Stimulated activated CD8-positive, alpha-beta memory T cell treated with anti-CD3 and anti-CD28 coated beads, Interleukin-7, amount 100 ng/mL, for 1 hour (primary cell): ENCODE measurements around the gene ZNF436.
"Not testable (repeated sequence)": the region's sequence is repeated elsewhere in the genome, so short reads cannot be mapped to it uniquely, and the experiment has no call there.

Experiments used
- DNase-seq, 2 donors: peaks; one replicate each; pipeline ENCODE4 v3.0.0-alpha.2; 2020; ENCODE audit warnings: low read depth in 2 of 2

ZNF436 gene

DNA sequence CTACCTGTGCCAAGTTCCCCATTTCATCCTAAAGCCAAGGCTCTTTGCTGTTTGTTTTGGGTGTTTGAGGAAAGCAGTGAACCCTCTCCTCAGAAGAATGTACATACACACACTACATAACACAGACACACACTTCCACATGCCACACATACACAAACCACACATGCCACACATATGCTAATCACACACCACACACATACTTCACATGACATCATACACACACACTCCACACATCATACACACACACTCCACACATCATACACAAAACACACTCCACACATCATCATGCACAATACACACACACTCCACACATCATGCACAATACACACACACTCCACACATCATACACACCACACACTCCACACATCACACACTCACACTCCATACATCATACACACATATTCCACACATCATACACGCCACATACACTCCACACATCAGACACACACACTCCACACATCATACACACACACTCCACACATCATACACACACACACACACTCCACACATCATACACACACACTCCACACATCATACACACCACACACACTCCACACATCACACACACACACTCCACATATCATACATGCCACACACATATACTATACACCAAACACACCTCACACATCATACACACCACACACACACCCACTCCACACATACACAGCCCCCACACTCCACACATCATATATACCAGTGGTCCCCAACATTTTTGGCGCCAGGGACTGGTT lies 22.7 kb upstream of the ZNF436 start:
- no peak for DNase-seq

DNA sequence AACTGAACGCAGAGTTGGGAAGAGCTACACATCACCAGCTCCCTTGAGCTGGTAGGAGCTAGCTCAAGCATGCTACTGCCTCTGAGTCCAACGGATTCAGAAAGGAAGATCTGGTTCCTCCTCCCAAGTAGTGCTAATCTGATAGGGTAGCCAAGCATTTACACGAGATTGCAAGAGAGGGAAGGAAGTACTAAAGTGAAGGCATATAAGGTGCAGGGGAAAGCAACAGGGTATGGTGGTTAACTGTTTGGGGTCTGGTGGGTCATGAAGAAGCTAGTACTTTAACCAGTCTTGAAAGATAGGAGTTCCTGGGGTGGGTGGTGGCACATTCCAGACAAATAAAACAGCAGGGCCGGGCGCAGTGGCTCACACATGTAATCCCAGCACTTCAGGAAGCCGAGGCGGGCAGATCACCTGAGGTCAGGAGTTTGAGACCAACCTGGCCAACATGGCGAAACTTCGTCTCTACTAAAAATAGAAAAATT lies 20.2 kb upstream of the ZNF436 start:
- DNase-seq = no peak

DNA sequence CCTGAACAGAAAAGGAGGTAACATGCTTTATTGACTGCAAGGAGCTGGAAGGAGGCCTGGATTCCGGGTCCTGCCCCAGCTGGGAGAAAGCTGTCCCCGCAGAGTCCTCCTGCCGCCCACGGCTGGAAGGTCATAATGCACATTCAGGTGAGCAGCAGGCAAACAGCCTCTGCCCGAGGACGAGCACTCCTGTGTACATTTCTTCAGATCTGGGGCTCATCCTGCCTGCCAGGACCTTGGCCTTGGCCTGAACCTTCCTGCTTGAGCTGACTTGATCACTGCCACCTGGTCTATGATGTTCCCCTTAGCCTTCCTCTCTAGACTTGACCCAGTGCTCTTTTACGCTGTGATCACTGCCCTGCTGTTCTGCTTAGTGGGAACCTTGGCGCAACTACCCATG lies 17.9 kb upstream of the ZNF436 start:
- no peak for DNase-seq

DNA sequence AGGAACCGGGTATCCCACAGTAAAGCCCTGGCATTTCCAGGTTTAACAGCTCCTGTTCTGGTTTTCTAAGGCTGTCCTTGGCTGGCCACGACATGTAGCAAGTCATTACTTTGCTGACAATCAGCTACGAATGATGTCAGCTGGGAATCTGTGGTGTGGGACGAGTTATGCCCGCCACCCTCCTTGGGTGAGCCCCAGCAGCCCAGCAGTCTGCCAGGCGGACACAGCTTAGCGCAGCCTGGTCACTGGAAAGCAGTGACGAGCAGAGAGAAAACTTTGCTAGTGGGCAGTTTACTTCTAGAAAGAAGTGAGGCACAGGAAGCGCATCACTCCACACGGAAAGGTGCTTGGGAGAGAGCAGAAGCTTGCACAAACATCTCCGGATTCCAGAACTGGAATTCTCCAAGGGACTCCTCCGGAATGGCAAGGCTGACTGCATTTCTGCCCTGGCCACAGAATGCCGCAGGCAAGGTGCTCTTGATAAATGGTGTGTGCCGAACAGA lies 15.5 kb upstream of the ZNF436 start:
- DNase-seq = no peak

DNA sequence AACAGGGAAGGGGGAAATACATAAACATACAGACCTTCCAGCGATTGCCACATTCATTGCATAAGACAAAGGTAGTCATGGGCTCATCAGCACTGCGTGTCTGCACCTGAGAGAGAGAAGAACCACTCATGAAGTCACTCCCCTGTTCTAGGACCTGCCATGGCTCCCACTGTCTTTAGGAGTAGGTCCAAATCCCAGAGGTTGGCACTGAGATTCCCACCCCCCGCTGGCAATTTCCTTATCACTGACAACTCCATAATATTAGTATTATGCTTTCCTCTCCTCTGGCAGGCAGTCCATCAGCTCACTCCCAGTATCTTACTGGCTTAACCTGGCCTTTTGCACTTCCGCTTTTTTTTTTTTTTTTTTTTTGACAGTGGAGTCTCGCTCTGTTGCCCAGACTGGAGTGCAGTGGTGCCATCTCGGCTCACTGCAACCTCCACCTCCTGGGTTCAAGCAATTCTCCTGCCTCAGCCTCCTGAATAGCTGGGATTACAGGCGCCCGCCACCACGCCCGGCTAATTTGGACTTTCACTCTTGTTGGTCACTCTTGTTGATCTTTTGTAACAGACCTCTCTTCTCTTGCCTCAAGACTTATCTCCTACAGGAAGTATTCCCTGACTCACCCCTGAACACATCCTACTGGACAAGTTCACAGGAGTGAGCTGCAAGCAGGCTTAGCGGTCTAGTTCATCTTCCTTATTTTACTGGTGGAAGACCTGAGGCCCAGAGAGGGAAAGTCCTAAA lies 14.8 kb upstream of the ZNF436 start:
- no peak for DNase-seq

DNA sequence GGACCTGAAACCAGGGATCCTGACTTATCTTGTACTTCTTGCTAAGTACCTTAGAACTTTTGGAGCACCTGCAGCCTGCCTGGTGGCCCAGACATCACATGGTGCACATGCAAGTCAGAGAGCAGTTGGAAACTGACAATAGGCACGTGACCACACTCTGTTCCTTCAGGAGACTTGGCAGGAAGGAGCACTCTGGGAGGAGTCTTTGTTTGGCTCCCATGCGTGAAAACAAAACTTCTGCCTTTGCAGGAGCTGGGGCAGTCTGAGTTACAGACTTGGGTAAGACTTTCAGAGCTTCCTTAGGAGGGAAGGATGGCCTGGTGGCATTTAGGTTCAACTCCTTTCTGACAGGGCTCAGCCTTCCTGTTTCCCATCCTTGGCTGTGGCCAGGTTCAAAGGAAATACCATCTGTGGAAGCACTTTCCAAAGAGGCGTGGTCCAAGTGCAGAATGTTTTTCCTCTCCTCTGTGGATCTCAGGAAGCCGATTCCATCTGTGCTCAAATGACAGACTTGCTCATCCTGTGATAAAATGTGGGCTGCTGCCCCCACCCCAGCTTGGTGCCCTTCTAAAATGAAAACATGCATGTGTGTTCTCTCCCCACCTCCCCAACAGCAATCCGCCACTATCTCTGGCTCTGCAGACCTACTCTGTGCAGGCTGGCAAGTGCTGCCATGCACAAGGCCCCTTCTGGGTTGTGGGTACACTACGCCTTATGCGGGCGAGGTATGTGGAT lies 14.1 kb upstream of the ZNF436 start:
- DNase-seq = no peak

DNA sequence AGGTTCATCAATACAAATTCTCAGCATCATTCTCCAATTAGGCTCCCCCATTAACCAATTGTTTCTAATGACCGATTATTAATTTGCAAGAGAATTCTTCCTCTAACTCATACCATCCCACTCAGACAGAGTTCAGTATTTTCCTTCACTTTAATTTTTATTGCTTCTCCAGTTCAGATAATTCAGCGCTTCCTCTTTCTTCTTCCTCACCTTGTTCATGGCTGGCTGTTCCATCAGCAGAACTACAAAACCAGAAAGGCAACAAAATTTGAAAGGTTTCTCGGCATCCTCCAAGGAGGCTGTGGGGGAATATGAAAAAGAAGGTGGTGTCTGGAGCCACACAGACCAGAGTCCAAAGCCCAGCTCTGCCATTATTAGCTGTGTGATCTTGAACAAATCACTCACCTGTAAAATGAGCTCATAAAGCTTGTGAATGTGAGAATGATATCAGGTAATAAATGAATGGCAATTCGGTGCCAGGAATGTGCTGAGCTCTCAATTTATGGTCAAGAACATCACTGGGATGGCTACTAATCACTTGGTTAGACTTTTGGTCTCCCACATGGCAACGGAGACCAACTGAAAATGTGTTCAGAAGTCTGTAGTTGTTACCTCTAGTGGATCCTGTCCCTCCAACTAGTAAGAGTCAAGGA lies 11.7 kb upstream of the ZNF436 start:
- DNase-seq = no peak

DNA sequence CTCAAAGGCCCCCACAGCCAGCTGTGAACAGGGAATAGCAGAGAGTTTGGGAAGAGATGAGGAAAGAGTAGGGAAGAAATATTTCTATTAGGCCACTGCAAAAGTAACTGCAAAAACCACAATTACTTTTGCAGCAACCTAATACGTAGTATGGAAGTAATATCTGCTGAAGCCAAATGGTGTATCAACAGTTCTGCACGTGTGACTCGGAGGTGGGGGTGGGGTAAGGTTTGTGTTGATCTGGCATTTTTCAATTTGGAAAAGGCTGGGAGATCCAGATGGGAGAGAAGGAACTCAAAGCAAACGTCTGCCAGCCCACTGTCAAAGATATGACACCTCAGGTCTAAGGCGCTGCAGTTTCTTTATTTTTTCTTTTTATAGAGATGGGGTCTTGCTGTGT lies 11.1 kb upstream of the ZNF436 start:
- DNase-seq = no peak

DNA sequence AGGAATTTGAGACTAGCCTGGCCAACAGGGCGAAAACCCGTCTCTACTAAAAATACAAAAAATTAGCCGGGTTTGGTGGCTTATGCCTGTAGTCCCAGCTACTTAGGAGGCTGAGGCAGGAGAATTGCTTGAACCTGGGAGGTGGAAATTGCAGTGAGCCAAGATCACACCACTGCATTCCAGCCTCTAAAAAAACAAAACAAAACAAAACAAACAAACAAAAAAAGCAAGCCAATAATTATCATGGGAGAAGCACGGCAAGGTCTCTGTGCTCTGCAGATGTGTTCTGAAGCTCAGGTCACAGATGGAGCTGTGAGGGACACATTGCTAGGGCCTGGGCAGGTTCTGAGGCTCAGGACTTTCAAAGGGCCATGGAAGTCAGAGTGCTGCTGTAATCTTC lies 10.6 kb upstream of the ZNF436 start:
- not testable (repeated sequence) for DNase-seq

DNA sequence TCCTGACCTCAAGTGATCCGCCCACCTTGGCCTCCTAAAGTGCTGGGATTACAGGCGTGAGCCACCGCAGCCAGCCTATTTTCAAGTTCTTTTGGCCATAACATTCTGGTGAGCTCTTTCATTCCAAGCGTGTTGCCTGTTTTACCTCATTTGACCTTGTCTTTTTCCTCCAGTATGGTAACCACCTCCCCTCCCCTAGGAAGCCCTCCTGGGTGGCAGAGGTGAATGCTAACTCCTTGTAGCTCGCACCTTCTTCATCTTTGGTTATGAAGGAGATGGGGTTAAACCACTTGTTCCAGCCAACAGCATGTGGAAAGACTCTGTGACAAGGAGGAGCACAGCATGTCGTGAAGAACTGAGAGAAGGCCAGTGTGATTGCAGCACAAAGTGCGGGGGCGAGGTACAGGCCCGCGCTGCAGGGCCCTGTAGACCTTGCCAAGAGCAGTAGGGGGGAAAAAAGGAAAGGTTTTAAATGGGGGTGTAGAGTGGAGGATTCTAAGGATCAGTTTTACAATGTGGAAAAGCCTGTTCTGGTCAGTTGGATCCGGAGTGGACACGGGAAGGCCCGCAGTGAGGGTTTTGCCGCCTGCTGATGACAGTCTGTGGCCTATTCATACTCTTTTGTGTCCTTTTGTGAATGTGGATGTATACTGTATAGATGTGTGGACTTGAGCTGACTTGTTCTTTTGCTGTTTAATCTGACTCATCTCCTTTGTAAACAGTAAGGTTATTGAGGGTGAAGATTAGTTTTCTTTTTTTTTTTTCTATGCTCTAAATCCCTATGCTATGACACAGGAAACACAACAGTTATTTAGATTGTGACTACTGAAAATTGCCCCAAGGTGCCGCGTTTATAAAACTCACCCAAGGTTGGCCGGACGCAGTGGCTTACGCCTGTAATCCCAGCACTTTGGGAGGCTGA lies 7.5 kb upstream of the ZNF436 start:
- DNase-seq = no peak

DNA sequence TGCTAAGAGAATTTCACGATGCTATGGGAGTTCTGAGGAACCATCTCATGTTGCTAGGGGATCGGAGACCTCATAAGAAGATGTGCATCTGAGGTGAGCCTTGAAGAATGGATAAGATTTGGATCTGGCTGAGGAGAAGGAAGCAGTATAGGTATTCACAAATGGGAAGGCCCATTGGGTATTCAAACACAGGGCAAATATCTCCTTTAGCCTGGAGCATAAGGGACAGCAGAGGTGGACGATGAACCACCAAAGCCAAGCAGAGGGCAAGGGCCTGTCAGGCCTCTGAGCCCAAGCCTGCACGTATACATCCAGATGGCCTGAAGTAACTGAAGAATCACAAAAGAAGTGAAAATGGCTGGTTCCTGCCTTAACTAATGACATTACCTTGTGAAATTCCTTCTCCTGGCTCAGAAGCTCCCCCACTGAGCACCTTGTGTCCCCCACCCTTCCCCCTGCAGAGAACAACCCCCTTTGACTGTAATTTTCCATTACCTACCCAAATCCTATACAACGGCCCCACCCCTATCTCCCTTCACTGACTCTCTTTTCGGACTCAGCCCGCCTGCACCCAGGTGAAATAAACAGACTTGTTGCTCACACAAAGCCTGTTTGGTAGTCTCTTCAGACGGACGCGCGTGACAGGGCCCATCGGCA lies 4.6 kb upstream of the ZNF436 start:
- DNase-seq = not testable (repeated sequence)

DNA sequence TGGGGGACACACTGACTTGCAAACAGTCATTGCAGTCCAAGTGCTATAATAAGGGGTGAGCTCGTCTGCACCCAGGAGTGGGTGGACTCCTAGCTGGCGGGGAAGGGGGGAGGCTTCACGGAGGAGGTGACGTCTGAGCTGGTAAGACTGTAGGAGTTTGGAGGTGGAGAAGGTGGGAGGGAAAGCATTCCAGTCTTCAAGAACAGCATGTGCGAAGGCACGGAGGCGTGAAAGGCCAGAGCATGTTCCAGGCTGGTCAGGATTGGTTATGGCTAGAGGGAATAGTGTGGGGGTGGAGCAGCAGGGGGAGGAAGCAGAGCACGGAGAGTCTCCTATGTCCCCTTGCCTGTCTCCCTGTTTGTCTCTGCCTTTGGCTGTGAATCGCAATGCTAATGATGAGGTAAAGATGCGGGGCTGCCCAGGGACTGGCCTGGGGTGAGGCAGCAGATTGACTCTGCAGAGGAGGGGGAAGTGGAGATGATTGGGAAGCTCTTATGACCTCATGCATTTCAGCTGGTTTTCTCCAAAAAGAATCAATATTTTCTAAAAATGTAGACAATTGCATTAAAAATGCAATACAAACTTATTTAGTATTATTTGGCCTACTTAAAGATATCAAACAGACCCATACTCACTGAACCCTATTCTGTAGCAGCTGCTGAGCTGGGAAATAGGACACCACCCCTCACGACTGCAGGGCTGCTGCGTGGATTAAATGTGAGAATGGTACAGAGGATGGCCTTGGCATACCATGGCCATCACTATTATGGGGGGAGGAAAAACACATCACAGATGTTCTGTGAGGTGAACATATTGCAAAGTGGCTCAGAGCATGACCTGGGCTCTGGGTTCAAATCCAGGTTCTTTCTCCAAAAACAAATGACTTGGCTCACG lies 2.6 kb upstream of the ZNF436 start:
- DNase-seq = no peak

DNA sequence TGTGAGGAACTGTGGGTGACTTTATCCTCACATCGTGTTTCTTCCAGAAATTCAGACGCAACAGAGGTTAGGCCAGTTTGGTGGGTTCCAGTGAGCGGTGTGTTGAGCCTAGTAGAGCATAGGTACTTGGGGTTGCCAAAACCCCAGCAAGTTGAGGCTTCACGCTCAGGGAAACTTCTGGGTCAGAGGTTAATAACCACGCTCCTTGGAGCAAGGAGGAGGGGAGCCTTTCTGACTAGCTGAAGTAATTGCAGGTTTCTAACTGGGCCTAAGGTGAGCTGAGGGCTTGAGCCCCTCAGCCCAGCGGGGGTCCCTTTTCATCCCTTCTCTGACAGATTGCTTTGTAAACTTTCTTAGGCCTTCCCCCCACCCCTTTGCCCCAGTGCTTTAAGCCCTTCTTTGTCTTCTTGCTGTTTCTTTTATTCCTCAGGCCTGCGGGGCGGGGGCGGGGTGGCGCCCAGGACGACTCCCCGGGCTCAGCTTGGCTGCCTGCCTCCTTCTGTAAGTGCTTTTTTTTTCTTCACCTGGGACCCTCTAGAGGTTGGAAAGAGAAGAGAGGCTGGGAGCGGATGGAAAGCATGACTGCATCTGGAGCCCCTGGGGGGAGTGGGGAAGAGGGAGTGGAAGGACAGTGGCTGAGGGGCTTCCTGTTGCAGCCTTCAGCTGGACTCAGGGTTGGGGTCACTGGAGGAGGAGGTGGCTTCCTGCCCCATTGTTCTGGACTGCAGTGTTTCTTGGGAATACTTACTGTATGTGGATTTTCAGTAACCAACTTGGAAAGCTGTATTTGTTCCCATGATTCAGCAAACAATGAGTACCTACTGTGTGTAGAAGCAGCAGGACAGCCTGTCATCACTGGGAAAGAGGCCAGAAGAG lies 1.3 kb upstream of the ZNF436 start:
- no peak for DNase-seq

DNA sequence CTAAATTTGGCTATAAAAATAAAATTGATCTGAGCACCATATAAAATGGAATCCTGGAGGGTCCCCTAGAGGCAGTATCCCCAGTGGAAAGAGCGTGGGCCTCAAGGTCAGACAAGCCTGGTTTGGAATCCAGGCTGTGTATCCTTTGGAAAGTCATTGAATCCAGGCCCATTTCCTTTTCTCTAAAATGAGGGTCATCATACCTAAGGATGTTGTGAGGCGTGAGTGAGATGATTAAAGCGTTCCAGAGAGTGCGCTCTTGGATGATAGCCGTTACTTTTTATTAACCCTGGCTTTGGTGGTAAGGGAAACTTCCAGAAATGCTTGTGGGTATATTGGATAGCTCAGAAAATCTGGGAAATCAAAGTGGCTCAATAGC lies 683 bp upstream of the ZNF436 start:
- DNase-seq = no peak

DNA sequence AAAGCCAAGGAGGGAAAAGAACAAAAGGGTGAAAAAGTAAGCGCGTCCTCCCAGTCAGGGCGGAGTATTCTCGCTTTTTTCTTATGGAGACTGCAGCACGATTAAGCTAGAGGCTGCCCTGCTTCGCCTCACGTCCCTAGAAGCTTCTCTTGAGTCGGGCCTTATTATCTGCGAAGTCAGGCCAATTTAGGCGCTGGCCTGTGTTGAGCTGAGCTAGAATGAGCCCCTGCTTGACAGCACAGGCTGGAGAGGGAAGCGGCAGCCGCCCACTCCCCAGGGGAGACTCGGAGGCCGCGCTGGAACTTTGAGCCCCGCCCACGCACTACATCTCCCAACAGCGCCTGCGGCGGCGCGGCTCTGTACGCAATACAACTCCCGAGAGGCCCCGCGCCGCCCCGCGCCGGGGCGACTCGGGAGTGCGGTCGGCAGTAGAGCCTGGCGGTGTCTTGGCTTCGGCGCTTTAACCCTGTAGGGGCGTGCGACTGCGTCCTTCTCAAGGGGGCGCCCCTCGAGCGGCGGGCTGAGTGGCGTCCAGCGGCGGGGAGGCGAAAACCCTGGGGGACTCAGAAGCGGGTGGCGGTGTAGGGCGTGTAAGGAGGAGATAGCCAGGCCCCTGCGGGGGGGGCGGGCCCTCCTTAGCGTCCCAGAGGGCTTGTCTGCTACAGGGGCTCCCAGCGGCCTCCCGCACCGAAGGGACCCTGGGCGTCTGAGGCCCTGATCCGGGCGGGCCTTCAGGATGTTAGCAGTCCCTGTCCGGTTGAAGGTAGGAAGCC lies 888 bp downstream of the ZNF436 start:
- DNase-seq = peak; percentile 62 to 71

DNA sequence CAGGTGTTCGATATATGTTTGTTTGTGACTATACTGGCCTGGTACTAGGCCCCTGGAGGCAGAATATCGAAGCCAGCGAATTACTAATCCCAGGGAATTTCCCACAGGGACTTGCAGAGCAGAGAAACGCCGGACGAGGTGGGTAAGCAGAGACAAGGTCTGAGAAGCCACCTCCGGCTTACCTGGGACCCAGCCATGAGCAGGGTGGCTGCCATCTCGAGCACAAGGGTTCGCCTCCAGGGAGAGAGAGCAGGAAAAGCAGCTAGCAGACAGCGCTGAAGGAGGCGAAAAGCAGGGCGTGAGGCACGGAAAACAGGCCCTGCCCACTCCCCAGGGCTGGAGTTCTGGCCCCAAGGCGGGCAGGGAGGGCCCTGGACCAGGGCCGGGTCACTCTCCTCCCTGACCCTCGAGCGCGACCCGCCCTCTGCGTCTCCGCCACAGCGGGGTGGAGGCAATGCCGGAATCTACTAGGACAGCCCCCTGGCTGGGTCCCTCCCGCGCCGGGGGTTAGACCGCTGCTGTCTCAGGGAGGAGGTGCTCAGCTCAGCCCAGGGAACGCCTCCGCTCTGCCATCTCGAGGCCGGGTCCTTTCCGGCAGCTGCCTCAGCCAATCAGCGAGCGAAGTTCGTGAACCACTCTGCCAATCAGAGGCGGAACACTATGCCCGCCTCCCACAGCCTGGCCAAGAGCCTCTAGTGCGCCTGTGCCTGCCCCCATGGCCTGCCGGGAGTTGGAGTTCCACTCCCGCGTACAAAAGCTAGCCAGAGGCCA lies 1.7 kb downstream of the ZNF436 start:
- DNase-seq = peak; percentile 93 to 95

DNA sequence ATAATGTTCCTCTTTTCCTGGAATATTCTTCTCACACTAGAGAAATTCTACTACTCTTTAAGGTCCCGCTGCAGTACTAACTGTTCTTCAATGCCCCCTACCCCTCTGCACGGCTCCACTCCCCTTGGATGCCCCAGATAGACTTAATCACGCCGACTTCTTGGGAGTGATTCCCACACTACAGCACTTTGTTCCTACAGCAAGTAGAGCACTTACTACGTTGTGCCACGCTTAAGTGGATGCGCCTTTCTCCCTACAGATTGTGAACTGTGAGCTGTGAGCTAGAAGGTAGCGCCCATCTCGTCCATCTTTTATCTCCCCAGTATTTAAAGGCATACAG lies 2.2 kb downstream of the ZNF436 start:
- DNase-seq = no peak
